Activated CD4-positive, alpha-beta memory T cell treated with anti-CD3 and anti-CD28 coated beads for 36 hours (primary cell): ENCODE data around the gene GRK6. TPM values are rescaled to one million over a fixed set of nuclear protein-coding genes. Genes with fewer than 3 reads are reported as not detected.
A peak's percentile ranks its signal among the peaks of the same experiment; 100 is the strongest.

Source experiments
- CTCF ChIA-PET: fragments of 350-600 bp; sonication (Branson Sonifier 250); formaldehyde crosslinking; loops from one replicate; lab custom pipeline; 2021; ENCODE audit warnings: antibody characterized with exemption, inconsistent platforms; lab: Charles Lee
- POLR2A ChIA-PET: fragments of 350-600 bp; sonication (Branson Sonifier 250); formaldehyde crosslinking; loops from one replicate; lab custom pipeline; 2021; ENCODE audit warnings: antibody characterized with exemption; lab: Charles Lee
- DNase-seq: peaks from one replicate; pipeline ENCODE4 v3.0.0-alpha.2; 2020
- H3K27ac Mint-ChIP-seq: one replicate; pipeline ENCODE4 v1.8.0; 2021; ENCODE audit warnings: mixed read lengths
- H3K27me3 Mint-ChIP-seq: one replicate; pipeline ENCODE4 v1.8.0; 2021; ENCODE audit warnings: mixed read lengths
- H3K36me3 Mint-ChIP-seq: one replicate; pipeline ENCODE4 v1.8.0; 2021; ENCODE audit warnings: mixed read lengths
- H3K4me1 Mint-ChIP-seq: one replicate; pipeline ENCODE4 v1.8.0; 2021; ENCODE audit warnings: low read depth, mixed read lengths
- H3K4me3 Mint-ChIP-seq: one replicate; pipeline ENCODE4 v1.8.0; 2021; ENCODE audit warnings: mild to moderate bottlenecking, mixed read lengths
- H3K9me3 Mint-ChIP-seq: one replicate; pipeline ENCODE4 v1.8.0; 2021; ENCODE audit warnings: mixed read lengths
- intact Hi-C: fragments of 100-400 bp; cut with micrococcal nuclease; formaldehyde crosslinking; loops from one replicate; pipeline ENCODE4 v1.15.1; 2023
- total RNA-seq, 2 experiments: library from RNA; stranded (reverse); gene quantifications; one replicate each; pipeline ENCODE4 v1.2.3, GENCODE V29; 2021

The GRK6 gene
- total RNA-seq, 2 experiments from 2014 or later = 177 to 178 TPM

DNA sequence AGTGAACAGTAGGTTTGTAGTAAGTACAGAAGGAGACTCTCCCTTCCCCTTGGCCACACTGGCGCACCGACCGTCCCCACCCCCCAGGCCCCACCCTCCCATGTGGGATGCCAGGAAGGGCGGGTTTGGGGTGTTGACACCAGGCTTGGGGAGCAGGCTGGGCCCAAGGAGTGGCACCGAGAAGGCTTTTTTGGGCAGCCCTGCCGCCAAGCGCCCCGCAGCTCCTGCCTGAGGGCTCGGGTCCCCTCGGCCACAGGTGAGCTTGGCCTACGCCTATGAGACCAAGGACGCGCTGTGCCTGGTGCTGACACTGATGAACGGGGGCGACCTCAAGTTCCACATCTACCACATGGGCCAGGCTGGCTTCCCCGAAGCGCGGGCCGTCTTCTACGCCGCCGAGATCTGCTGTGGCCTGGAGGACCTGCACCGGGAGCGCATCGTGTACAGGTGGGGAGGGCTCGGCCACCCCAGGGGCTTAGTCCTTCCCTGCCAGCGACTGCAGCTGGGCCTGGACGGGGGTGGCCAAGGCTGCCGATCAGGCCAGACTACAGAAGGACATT is 7.3 kb downstream of the GRK6 start:
- H3K4me1 Mint-ChIP-seq = peaks cover 81% of the 10 kb centered on the region
- ChIA-PET POLR2A (interaction anchor here (1.2 to 10.6 kb wide), 5 partner anchors 10 to 45 kb away, joined by 3 to 319 read pairs (median 7); partner anchors contain the start of gene PRR7), CTCF (interaction anchor here (0.6 to 15.3 kb wide), 8 partner anchors 10 to 124 kb away, joined by 3 to 220 read pairs (median 26); partner anchors contain the start of genes PFN3 and PRR7)
- peaks cover 72% of the 10 kb centered on the region for H3K36me3 Mint-ChIP-seq
- H3K27me3 Mint-ChIP-seq = no peaks in the 10 kb centered on the region
- H3K4me3 Mint-ChIP-seq = no peak overlapping the region
- no peaks in the 10 kb centered on the region for H3K9me3 Mint-ChIP-seq
- H3K27ac Mint-ChIP-seq = peak overlapping the region; percentile 97
- no peak for DNase-seq
- intact Hi-C loops = loop anchor here (1.0 kb wide), 2 partner anchors 7 to 11 kb away; partner anchors contain the start of gene GRK6

DNA sequence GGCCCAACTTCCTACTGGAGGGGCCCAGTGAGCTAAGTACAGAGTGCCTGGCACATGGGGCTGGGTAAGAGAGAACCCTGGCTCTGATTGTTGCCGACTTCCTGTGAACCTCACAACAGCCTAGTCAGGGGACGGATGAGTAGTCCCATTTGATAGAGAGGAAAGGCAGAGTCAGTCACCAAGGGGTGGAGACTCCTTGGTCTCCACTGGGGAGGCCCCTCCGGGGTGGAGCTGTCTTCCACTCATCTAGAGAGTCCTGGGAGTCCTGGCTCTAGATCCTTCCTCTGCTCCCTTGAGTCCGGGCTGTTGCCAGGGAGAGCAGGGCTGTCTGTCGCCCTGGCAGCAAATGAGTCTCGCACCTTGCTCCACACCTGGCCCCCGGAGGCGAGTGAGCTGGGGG is 8.0 kb downstream of the GRK6 start:
- peak overlapping the region; percentile 37 for H3K4me3 Mint-ChIP-seq
- H3K36me3 Mint-ChIP-seq = peaks cover 71% of the 10 kb centered on the region
- peak; percentile 85 for DNase-seq
- intact Hi-C loops = loop anchor here (1.0 kb wide), 2 partner anchors 8 to 10 kb away; partner anchors contain the start of gene GRK6
- no peaks in the 10 kb centered on the region for H3K27me3 Mint-ChIP-seq
- peak overlapping the region; percentile 97 for H3K27ac Mint-ChIP-seq
- POLR2A ChIA-PET = interaction anchor here (1.2 to 10.6 kb wide), 5 partner anchors 9 to 45 kb away, joined by 3 to 319 read pairs (median 7); partner anchors contain the start of gene PRR7
- CTCF ChIA-PET = interaction anchor here (1.0 to 15.3 kb wide), 7 partner anchors 9 to 125 kb away, joined by 3 to 220 read pairs (median 42); partner anchors contain the start of genes PFN3 and PRR7
- peaks cover 79% of the 10 kb centered on the region for H3K4me1 Mint-ChIP-seq
- no peaks in the 10 kb centered on the region for H3K9me3 Mint-ChIP-seq

DNA sequence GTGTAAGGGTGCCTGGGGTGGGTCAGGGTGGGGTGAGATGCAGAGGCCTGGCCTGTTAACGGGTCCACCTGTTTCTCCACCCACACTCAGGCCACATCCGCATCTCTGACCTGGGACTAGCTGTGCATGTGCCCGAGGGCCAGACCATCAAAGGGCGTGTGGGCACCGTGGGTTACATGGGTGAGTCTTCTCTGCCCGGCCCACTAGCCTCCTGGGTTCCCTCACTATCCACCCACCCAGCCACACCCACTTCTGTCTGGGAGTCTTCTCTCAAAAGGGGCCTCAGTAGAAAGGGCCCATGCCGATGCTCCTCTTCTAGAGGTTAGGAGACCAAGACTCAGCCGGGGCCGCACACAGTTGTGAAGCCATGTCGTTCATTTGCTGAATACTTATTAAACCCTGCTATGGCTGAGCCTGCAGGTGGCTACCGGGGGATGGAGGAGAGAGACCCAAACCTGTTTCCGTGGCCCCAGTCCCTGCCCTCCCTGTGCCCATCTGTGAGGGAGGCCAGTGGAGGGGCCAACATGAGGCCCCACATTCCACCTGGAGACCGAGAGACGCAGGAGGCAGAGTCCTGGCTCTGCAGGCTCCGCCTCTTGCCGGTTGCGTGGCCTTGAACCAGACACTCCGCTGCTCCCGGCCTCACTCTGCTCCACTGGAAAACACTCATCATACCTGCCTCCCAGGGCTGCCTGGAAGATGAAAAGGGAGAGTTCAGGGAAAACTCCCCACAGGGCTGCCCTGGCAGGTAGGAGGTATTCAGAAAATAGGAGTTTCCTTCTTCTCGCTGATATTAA is 8.7 kb downstream of the GRK6 start:
- Mint-ChIP-seq H3K4me1 (peaks cover 79% of the 10 kb centered on the region), H3K9me3 (no peaks in the 10 kb centered on the region), H3K36me3 (peaks cover 73% of the 10 kb centered on the region), H3K27me3 (no peaks in the 10 kb centered on the region), H3K27ac (peak overlapping the region; percentile 97), H3K4me3 (no peak overlapping the region)
- ChIA-PET POLR2A (interaction anchor here (1.2 to 10.6 kb wide), 6 partner anchors 8 to 45 kb away, joined by 3 to 319 read pairs (median 7); partner anchors contain the start of gene PRR7), CTCF (interaction anchor here (1.0 to 15.3 kb wide), 7 partner anchors 9 to 125 kb away, joined by 3 to 220 read pairs (median 42); partner anchors contain the start of genes PFN3 and PRR7)
- no peak for DNase-seq
- intact Hi-C loops = loop anchor here (1.0 kb wide), 2 partner anchors 9 kb away; partner anchors contain the start of gene GRK6

DNA sequence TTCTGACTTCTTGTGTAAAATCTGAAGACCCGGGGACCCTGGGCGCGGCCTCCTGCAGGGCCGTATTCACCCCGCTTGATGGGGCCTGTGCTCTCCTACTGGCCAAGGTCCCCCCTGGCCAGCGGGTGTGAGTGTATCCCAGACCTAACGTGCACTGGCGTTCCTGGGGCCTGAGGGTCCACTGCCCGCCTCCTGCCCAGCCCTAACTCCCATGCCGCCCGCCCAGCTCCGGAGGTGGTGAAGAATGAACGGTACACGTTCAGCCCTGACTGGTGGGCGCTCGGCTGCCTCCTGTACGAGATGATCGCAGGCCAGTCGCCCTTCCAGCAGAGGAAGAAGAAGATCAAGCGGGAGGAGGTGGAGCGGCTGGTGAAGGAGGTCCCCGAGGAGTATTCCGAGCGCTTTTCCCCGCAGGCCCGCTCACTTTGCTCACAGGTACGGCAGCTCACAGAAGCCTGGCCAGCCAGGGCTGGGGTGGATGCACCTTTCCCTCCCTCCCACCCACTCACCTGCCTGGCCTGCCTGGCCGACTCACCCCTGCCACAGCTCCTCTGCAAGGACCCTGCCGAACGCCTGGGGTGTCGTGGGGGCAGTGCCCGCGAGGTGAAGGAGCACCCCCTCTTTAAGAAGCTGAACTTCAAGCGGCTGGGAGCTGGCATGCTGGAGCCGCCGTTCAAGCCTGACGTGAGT is 9.5 kb downstream of the GRK6 start:
- CTCF ChIA-PET = interaction anchor here (2.8 to 29.1 kb wide), 2 partner anchors 18 to 31 kb away, joined by 12 to 624 read pairs; partner anchors contain the start of genes F12 and PFN3
- POLR2A ChIA-PET = interaction anchor here (1.4 to 14.3 kb wide), 2 partner anchors 6 to 10 kb away, joined by 7 to 319 read pairs; partner anchors contain the start of gene GRK6
- intact Hi-C loops = no loop called here

DNA sequence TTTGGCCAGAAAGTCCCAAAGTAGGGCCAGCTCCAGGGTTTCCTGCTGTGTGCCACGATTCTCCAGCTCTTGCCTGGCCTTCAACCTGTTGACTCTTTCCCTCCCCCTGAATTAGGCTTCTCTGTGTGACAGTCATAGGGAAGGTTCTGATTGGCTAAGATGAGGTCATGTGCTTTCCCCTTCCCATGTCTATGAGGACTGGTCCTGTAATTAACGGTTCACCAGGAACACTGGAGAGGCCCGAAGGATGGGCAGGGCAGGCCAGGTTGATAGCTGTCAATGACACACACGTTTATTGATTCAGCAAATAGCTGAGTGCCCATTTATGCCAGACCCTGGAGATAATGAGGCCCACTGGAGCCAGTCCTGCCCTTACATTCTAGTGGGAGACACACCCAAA is 11.1 kb downstream of the GRK6 start:
- no peak overlapping the region for H3K4me3 Mint-ChIP-seq
- no peaks in the 10 kb centered on the region for H3K27me3 Mint-ChIP-seq
- intact Hi-C loops = no loop called here
- POLR2A ChIA-PET = interaction anchor here (0.6 to 14.3 kb wide), 3 partner anchors 8 to 17 kb away, joined by 4 to 319 read pairs (median 29); partner anchors contain the start of gene GRK6
- H3K27ac Mint-ChIP-seq = peak overlapping the region; percentile 64
- H3K9me3 Mint-ChIP-seq = no peaks in the 10 kb centered on the region
- peaks cover 67% of the 10 kb centered on the region for H3K36me3 Mint-ChIP-seq
- H3K4me1 Mint-ChIP-seq = peaks cover 75% of the 10 kb centered on the region
- CTCF ChIA-PET = interaction anchor here (0.9 to 29.1 kb wide), 5 partner anchors 8 to 48 kb away, joined by 3 to 624 read pairs (median 4); partner anchors contain the start of genes F12 and PFN3
- no peak for DNase-seq

More for the DNA sequence above, 9.5 kb downstream of the GRK6 start:
- H3K27ac Mint-ChIP-seq = peak overlapping the region; percentile 42
- no peaks in the 10 kb centered on the region for H3K9me3 Mint-ChIP-seq
- DNase-seq = no peak
- H3K4me1 Mint-ChIP-seq = peaks cover 77% of the 10 kb centered on the region
- H3K36me3 Mint-ChIP-seq = peaks cover 69% of the 10 kb centered on the region
- H3K27me3 Mint-ChIP-seq = no peaks in the 10 kb centered on the region
- no peak overlapping the region for H3K4me3 Mint-ChIP-seq

DNA sequence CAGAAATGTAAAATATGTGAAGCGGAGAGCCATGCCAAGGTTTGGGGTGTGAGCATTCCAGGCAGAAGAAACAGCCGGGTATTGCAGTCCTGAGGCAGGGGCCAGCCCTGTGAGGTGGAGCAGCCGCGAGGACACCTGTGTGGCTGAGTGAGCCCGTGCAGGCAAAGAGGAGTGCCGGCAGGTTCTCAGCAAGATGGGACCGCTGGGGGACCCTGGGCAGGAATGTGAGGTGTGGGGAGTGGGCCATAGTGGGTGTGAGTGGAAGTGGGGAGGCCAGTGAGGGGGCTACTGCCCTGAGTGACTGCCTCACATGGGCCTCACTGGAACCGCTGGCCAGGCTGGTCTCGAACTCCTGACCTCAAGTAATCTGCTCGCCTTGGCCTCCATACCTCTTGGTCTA is 12.0 kb downstream of the GRK6 start:
- no peak overlapping the region for H3K4me3 Mint-ChIP-seq
- intact Hi-C loops = no loop called here
- ChIA-PET CTCF (interaction anchor here (1.1 to 29.1 kb wide), 6 partner anchors 8 to 49 kb away, joined by 4 to 624 read pairs (median 24); partner anchors contain the start of genes F12, GRK6 and PFN3), POLR2A (interaction anchor here (3.9 to 14.3 kb wide), 2 partner anchors 9 to 16 kb away, joined by 29 to 319 read pairs; partner anchors contain the start of gene GRK6)
- H3K36me3 Mint-ChIP-seq = peaks cover 61% of the 10 kb centered on the region
- no peaks in the 10 kb centered on the region for H3K27me3 Mint-ChIP-seq
- no peak for DNase-seq
- peaks cover 67% of the 10 kb centered on the region for H3K4me1 Mint-ChIP-seq
- peak overlapping the region; percentile 73 for H3K27ac Mint-ChIP-seq
- H3K9me3 Mint-ChIP-seq = no peaks in the 10 kb centered on the region

DNA sequence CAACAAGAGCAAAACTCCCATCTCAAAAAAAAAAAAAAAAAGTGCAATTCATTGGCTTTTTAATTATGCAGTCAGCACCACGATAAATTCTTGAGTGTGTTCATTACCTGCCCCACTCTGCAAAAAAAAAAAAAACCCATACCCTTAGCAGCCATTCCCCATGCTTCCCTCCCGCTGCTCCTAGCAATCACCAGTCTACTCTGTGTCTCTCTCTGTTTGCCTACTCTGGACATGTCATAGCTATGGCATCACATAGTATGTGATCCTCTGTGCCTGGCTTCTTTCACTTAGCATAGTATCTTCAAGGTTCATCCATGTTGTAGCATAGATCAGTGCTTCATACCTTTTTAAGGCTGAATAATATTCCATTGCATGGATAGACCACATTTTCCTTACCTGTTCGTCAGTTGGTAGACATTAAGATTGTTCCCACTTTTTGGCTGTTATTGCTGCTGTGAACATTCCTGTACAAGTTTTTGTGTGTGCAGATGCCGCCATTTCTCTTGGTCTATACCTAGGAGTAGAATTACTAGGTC is 13.1 kb downstream of the GRK6 start:
- Mint-ChIP-seq H3K4me1 (peaks cover 66% of the 10 kb centered on the region), H3K9me3 (no peaks in the 10 kb centered on the region), H3K36me3 (peaks cover 53% of the 10 kb centered on the region), H3K27ac (peak overlapping the region; percentile 91), H3K27me3 (no peaks in the 10 kb centered on the region), H3K4me3 (no peak overlapping the region)
- POLR2A ChIA-PET = interaction anchor here (0.6 to 14.3 kb wide), 6 partner anchors 10 to 1621 kb away, joined by 3 to 319 read pairs (median 4); partner anchors contain the start of genes GRK6 and ZNF354C
- CTCF ChIA-PET = interaction anchor here (0.7 to 29.1 kb wide), 9 partner anchors 9 to 130 kb away, joined by 3 to 624 read pairs (median 10); partner anchors contain the start of genes F12, GRK6 and PFN3
- DNase-seq = no peak
- intact Hi-C loops = loop anchor here (1.0 kb wide), 1 partner anchor 10 kb away; no protein-coding TSS in a partner anchor

DNA sequence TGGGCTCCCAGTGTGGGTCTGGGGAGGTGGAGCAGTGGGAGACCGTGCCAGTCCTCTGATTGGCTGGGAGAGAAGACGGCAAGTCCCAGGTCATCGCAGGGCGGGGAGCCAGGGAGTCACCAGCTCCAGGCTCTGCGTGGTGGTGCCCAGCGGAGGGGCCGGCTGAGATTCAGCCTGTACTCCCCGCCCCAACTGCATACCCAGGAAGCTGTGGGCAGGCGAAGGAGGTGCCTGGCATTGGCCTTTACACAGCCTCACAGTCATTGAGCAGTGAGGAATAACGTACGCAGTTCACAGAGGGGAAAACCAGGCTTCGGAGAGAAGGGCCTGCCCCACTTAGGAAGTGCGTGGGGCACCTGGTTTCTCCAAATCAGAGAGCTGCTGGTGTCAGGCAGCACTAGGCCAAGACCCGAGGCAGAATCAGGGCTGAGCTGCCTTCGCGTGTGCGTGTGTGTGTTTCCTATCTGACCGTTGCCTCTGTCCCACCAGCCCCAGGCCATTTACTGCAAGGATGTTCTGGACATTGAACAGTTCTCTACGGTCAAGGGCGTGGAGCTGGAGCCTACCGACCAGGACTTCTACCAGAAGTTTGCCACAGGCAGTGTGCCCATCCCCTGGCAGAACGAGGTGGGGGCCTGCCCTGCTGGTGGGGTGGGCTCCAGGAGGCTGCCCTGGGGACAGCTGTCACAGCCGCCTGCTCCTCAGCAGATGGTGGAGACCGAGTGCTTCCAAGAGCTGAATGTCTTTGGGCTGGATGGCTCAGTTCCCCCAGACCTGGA is 13.9 kb downstream of the GRK6 start:
- intact Hi-C loops = loop anchor here (1.0 kb wide), 1 partner anchor 11 kb away; no protein-coding TSS in a partner anchor
- CTCF ChIA-PET = interaction anchor here (1.2 to 29.1 kb wide), 7 partner anchors 10 to 131 kb away, joined by 5 to 624 read pairs (median 10); partner anchors contain the start of genes F12, GRK6 and PFN3
- H3K4me1 Mint-ChIP-seq = peaks cover 69% of the 10 kb centered on the region

DNA sequence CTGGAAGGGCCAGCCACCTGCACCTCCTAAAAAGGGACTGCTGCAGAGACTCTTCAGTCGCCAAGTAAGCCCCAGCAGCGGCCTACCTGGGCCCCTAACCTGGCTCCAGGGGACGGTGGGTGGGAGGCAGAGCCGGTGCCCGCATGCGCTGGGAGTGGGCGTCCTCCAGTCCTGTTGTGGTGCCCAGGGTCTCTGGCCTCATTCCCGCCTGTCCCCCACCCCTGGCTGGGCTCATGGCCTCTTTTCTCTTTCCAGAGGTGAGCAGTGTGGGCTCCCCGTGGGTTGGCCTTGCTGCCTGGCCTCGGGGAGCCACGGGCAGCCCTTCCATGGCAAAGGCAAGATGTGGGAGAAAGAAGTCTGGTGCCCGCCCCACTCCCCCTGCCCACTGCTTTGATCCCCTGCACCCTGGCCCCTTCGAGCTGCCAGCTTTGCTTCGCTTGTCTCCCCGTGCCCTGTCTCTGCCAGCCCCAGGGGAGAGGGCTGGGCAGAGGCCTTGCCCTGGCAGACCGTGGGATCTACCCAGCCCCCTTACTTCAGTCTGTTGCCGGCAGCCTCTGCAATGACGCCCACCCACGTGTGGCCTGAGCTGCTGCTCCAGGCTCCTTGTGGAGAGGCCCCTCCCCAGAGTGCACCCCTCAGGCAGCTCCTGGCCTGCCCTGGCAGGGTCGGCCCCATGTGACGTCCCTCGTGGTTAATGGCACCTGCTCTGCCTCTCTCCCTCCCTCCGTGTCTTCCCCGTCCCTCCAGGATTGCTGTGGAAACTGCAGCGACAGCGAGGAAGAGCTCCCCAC is 14.7 kb downstream of the GRK6 start:
- intact Hi-C loops = loop anchor here (1.0 kb wide), 1 partner anchor 12 kb away; no protein-coding TSS in a partner anchor
- ChIA-PET POLR2A (interaction anchor here (0.9 to 14.3 kb wide), 7 partner anchors 11 to 83 kb away, joined by 3 to 319 read pairs (median 4); partner anchors contain the start of gene GRK6), CTCF (interaction anchor here (0.6 to 29.1 kb wide), 8 partner anchors 11 to 71 kb away, joined by 4 to 624 read pairs (median 10); partner anchors contain the start of genes F12, GRK6 and PFN3)

More for the DNA sequence above, 13.9 kb downstream of the GRK6 start:
- H3K36me3 Mint-ChIP-seq = peaks cover 47% of the 10 kb centered on the region
- POLR2A ChIA-PET = interaction anchor here (0.9 to 14.3 kb wide), 7 partner anchors 11 to 82 kb away, joined by 3 to 319 read pairs (median 4); partner anchors contain the start of gene GRK6
- H3K9me3 Mint-ChIP-seq = no peaks in the 10 kb centered on the region
- peak overlapping the region; percentile 91 for H3K27ac Mint-ChIP-seq
- no peaks in the 10 kb centered on the region for H3K27me3 Mint-ChIP-seq
- H3K4me3 Mint-ChIP-seq = peak overlapping the region; percentile 32
- peak; percentile 86 for DNase-seq

More for the DNA sequence above, 14.7 kb downstream of the GRK6 start:
- H3K27ac Mint-ChIP-seq = peak overlapping the region; percentile 91
- no peaks in the 10 kb centered on the region for H3K9me3 Mint-ChIP-seq
- no peak overlapping the region for H3K4me3 Mint-ChIP-seq
- no peak for DNase-seq
- peaks cover 75% of the 10 kb centered on the region for H3K4me1 Mint-ChIP-seq
- peaks cover 47% of the 10 kb centered on the region for H3K36me3 Mint-ChIP-seq
- H3K27me3 Mint-ChIP-seq = no peaks in the 10 kb centered on the region
